ENCODE data around the gene ARL6IP4. TPM values are rescaled to one million over a fixed set of nuclear protein-coding genes. Genes with fewer than 3 reads are reported as not detected.
A peak's percentile ranks its signal among the peaks of the same experiment; 100 is the strongest.

Gene ARL6IP4
- total and polyA plus RNA-seq, 10 of the 15 experiments (the other 5 are each of a cell fraction or from before 2014, with no cell fraction given) = 2.5 to 320 (median 188) TPM

DNA sequence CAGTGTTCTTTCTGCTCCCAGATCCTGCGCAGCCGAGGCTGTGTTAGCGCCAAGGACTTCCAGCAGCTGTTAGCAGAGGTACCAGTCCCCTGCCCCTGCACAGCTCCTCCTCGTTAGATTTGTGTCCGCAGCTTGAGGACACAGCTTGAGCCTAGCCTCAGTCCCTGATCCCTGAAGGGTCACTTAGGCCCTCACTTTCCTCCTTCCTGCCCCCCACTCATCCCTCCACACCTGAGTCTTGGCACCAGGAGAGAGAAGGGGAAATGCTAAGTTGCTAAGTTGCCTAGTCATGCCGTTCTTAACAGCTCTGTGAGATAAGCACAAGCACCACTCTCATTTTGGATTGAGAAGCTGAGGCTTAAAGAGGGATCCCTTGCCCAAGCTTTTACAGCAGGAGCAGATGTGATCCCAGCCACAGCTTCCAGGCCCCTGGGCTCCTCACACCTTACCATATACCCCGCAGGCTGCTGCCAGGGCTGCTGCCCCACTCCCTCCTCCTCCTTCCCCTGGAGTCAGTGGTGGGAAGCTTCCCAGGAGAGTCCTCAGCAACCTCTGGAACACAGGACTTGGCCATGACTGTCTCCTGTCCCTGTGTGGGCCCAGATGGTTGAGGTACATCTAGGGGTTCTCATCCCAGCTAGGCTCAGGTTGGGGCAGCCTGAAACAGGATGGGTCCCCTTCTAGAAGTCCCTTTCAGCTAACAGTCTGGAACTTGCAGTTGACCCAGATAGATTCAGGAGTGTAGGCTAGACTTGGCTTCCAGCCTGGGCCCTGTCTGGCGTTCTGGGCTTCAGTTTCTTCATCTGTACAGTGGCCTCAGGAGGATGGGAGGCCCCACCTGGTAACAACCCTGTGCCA, 4.5 kb upstream of the ARL6IP4 start:
- Histone ChIP-seq H3K4me1 (ENCODE audit: control insufficient read depth, insufficient read depth, low read length) (peaks cover 20% of the 10 kb centered on the region), H4K20me1 (ENCODE audit: control insufficient read depth, insufficient read depth) (no peaks in the 10 kb centered on the region), H3K9me3 (replicated peaks; ENCODE audit: control insufficient read depth, insufficient read depth, low read length) (no peaks in the 10 kb centered on the region), H3K27me3 (replicated peaks in 1 of 2; ENCODE audit: control insufficient read depth in 2 of 2, insufficient read depth in 2 of 2, low read length in 1 of 2) (no peaks in the 10 kb centered on the region), H3K4me3 (peak overlapping the region; percentile 84), H3K27ac (ENCODE audit: control insufficient read depth, insufficient read depth) (peak overlapping the region; percentile 99), H3K36me3 (ENCODE audit: control insufficient read depth in 2 of 2, insufficient read depth in 2 of 2, low read length in 1 of 2) (peaks cover 0 to 4% of the 10 kb centered on the region in 2 experiments; a peak in 2 of 4 replicates), H3K9ac (ENCODE audit: control insufficient read depth, insufficient read depth, low read length) (peak overlapping the region; percentile 100), H2AFZ (ENCODE audit: control insufficient read depth, low read depth, low read length) (no peak overlapping the region), H3K4me2 (ENCODE audit: control insufficient read depth, insufficient read depth) (peak overlapping the region; percentile 95), H3K79me2 (ENCODE audit: control insufficient read depth, insufficient read depth, low read length) (peaks cover 30% of the 10 kb centered on the region)
- RAD21 ChIA-PET (ENCODE audit: unreplicated experiment) = interaction anchor here (0.8 to 2.6 kb wide), 4 partner anchors 253 to 262 kb away, joined by 3 to 14 read pairs (median 4); partner anchors contain the start of genes MPHOSPH9 and MTRFR
- FAIRE-seq (no peak), DNase-seq (ENCODE audit: low read depth, low spot score) (no peak), ATAC-seq (no peak)
- in situ Hi-C loops (cut with MboI) (loop anchor here (5.0 kb wide), 1 partner anchor 256 kb away; the partner anchor contains the start of genes MPHOSPH9 and MTRFR), intact Hi-C loops (cut with micrococcal nuclease; ENCODE audit: unreplicated experiment) (loop anchor here (2.0 kb wide), 1 partner anchor 263 kb away; no protein-coding TSS in a partner anchor)
- POLR2A ChIA-PET = interaction anchor here (0.6 to 1.9 kb wide), 5 partner anchors 10 to 1414 kb away, joined by 3 to 9 read pairs (median 3); partner anchors contain the start of genes ABCB9, MPHOSPH9 and MTRFR
- SMC1A ChIA-PET (ENCODE audit: uncharacterized antibody, unreplicated experiment) = interaction anchor here (1.2 to 1.9 kb wide), 3 partner anchors 9 to 626 kb away, joined by 3 to 6 read pairs (median 5); partner anchors contain the start of gene DDX55
- WGBS (ENCODE audit: insufficient coverage, insufficient replicate concordance, low lambda C conversion rate, missing lambda C conversion rate) = 37% methylated on average over 8 of the region's 8 CpGs
- CTCF ChIA-PET = interaction anchor here (0.7 to 3.4 kb wide), 5 partner anchors 11 to 262 kb away, joined by 3 to 15 read pairs (median 4); partner anchors contain the start of genes MPHOSPH9 and MTRFR
- TF ChIP-seq CBFB (IDR thresholded peaks at IDR 0.05; ENCODE audit: low read depth) = no peak
- TF ChIP-seq LARP7 (IDR thresholded peaks at IDR 0.05) = no peak
- no peak for TF ChIP-seq KLF5 (IDR thresholded peaks at IDR 0.05; ENCODE audit: partially characterized antibody)
- no peak for TF ChIP-seq SMARCA5 (IDR thresholded peaks at IDR 0.05)
- no peak for TF ChIP-seq BRCA1 (IDR thresholded peaks at IDR 0.05; ENCODE audit: low read depth, low read length)
- TF ChIP-seq, protein P1, sequence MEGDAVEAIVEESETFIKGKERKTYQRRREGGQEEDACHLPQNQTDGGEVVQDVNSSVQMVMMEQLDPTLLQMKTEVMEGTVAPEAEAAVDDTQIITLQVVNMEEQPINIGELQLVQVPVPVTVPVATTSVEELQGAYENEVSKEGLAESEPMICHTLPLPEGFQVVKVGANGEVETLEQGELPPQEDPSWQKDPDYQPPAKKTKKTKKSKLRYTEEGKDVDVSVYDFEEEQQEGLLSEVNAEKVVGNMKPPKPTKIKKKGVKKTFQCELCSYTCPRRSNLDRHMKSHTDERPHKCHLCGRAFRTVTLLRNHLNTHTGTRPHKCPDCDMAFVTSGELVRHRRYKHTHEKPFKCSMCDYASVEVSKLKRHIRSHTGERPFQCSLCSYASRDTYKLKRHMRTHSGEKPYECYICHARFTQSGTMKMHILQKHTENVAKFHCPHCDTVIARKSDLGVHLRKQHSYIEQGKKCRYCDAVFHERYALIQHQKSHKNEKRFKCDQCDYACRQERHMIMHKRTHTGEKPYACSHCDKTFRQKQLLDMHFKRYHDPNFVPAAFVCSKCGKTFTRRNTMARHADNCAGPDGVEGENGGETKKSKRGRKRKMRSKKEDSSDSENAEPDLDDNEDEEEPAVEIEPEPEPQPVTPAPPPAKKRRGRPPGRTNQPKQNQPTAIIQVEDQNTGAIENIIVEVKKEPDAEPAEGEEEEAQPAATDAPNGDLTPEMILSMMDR (IDR thresholded peaks at IDR 0.05 in 2 of 3, conservative IDR thresholded peaks at IDR 0.05 in 1 of 3; ENCODE audit: control insufficient read depth in 2 of 3, extremely low read depth in 1 of 3, insufficient read depth in 1 of 3, low read depth in 3 of 3, low read length in 3 of 3) = no peak
- TF ChIP-seq, protein P2, sequence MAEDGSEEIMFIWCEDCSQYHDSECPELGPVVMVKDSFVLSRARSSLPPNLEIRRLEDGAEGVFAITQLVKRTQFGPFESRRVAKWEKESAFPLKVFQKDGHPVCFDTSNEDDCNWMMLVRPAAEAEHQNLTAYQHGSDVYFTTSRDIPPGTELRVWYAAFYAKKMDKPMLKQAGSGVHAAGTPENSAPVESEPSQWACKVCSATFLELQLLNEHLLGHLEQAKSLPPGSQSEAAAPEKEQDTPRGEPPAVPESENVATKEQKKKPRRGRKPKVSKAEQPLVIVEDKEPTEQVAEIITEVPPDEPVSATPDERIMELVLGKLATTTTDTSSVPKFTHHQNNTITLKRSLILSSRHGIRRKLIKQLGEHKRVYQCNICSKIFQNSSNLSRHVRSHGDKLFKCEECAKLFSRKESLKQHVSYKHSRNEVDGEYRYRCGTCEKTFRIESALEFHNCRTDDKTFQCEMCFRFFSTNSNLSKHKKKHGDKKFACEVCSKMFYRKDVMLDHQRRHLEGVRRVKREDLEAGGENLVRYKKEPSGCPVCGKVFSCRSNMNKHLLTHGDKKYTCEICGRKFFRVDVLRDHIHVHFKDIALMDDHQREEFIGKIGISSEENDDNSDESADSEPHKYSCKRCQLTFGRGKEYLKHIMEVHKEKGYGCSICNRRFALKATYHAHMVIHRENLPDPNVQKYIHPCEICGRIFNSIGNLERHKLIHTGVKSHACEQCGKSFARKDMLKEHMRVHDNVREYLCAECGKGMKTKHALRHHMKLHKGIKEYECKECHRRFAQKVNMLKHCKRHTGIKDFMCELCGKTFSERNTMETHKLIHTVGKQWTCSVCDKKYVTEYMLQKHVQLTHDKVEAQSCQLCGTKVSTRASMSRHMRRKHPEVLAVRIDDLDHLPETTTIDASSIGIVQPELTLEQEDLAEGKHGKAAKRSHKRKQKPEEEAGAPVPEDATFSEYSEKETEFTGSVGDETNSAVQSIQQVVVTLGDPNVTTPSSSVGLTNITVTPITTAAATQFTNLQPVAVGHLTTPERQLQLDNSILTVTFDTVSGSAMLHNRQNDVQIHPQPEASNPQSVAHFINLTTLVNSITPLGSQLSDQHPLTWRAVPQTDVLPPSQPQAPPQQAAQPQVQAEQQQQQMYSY (CRISPR knock-in tag; IDR thresholded peaks at IDR 0.05) = no peak
- no peak for TF ChIP-seq CHD1 (IDR thresholded peaks at IDR 0.05; ENCODE audit: low read depth, low read length)
- BruUV-seq (replicated peaks) = no TSS peak

All from GM12878 (cell line).